ENCODE measurements around the gene ITFG2.

The ITFG2 gene

GRCh38 chr12:2824541-2824940, 12.1 kb downstream of the ITFG2 start:
- no peaks in the 10 kb centered on the region for H3K9me3 ChIP-seq
- H3K4me1 ChIP-seq = no peaks in the 10 kb centered on the region
- H3K27me3 ChIP-seq = no peaks in the 10 kb centered on the region
- H3K36me3 ChIP-seq = peaks cover 82% of the 10 kb centered on the region
- no peak overlapping the region for H3K4me3 ChIP-seq (ENCODE audit: low read depth, low read length)
- no peak for DNase-seq
- TF ChIP-seq CTCF (IDR thresholded peaks at IDR 0.05; ENCODE audit: low read depth, low read length) = no peak

GRCh38 chr12:2825132-2825531, 12.7 kb downstream of the ITFG2 start:
- H3K27me3 ChIP-seq = no peaks in the 10 kb centered on the region
- H3K4me3 ChIP-seq (ENCODE audit: low read depth, low read length) = no peak overlapping the region
- no peak for TF ChIP-seq CTCF (IDR thresholded peaks at IDR 0.05; ENCODE audit: low read depth, low read length)
- no peaks in the 10 kb centered on the region for H3K4me1 ChIP-seq
- H3K36me3 ChIP-seq = peaks cover 76% of the 10 kb centered on the region
- H3K9me3 ChIP-seq = no peaks in the 10 kb centered on the region
- DNase-seq = no peak

- peaks cover 69% of the 10 kb centered on the region for H3K36me3 ChIP-seq
- H3K4me3 ChIP-seq (ENCODE audit: low read depth, low read length) = no peak overlapping the region
- no peaks in the 10 kb centered on the region for H3K27me3 ChIP-seq
Observed at GRCh38 chr12:2826036-2826435, 13.6 kb downstream of the ITFG2 start.

GRCh38 chr12:2826721-2827515, 14.4 kb downstream of the ITFG2 start:
- H3K27me3 ChIP-seq = no peaks in the 10 kb centered on the region
- no peaks in the 10 kb centered on the region for H3K9me3 ChIP-seq
- no peaks in the 10 kb centered on the region for H3K4me1 ChIP-seq
- DNase-seq = no peak
- TF ChIP-seq CTCF (IDR thresholded peaks at IDR 0.05; ENCODE audit: low read depth, low read length) = no peak
- no peak overlapping the region for H3K4me3 ChIP-seq (ENCODE audit: low read depth, low read length)
- peaks cover 63% of the 10 kb centered on the region for H3K36me3 ChIP-seq

More at GRCh38 chr12:2826036-2826435, 13.6 kb downstream of the ITFG2 start:
- Histone ChIP-seq H3K9me3 (no peaks in the 10 kb centered on the region), H3K4me1 (no peaks in the 10 kb centered on the region)
- no peak for TF ChIP-seq CTCF (IDR thresholded peaks at IDR 0.05; ENCODE audit: low read depth, low read length)
- no peak for DNase-seq

GRCh38 chr12:2829275-2829674, 16.8 kb downstream of the ITFG2 start:
- no peak for DNase-seq
- H3K4me1 ChIP-seq = peaks cover under 1% of the 10 kb centered on the region; the same call in 1 of the 2 replicates
- no peak overlapping the region for H3K4me3 ChIP-seq (ENCODE audit: low read depth, low read length)
- no peak for TF ChIP-seq CTCF (IDR thresholded peaks at IDR 0.05; ENCODE audit: low read depth, low read length)
- H3K36me3 ChIP-seq = peaks cover 42% of the 10 kb centered on the region
- no peaks in the 10 kb centered on the region for H3K27me3 ChIP-seq
- H3K9me3 ChIP-seq = no peaks in the 10 kb centered on the region

GRCh38 chr12:2832550-2833127, 20.2 kb downstream of the ITFG2 start:
- H3K4me1 ChIP-seq = peaks cover 11% of the 10 kb centered on the region
- H3K36me3 ChIP-seq = peaks cover 11% of the 10 kb centered on the region
- no peaks in the 10 kb centered on the region for H3K27me3 ChIP-seq
- H3K9me3 ChIP-seq = no peaks in the 10 kb centered on the region
- no peak overlapping the region for H3K4me3 ChIP-seq (ENCODE audit: low read depth, low read length)
- no peak for TF ChIP-seq CTCF (IDR thresholded peaks at IDR 0.05; ENCODE audit: low read depth, low read length)
- no peak for DNase-seq
